ENCODE measurements around the gene ASRGL1.

The ASRGL1 gene

GRCh38 chr11:62345861-62346260 is 8.6 kb downstream of the ASRGL1 start:
- no peak overlapping the region for H2BK5ac ChIP-seq (ENCODE audit: low read depth, low read length, poor library complexity, severe bottlenecking)
- no peak overlapping the region for H3K23ac ChIP-seq (ENCODE audit: low read length in 2 of 2)
- no peaks in the 10 kb centered on the region for H3K36me3 ChIP-seq (ENCODE audit: control insufficient read depth in 1 of 2, insufficient read depth in 2 of 2, low read depth in 1 of 2, low read length in 2 of 2)
- no peak overlapping the region for H2AFZ ChIP-seq (ENCODE audit: low read depth, low read length)
- no peak overlapping the region for H2AK5ac ChIP-seq (ENCODE audit: low read length, severe bottlenecking)
- H2BK12ac ChIP-seq (ENCODE audit: low read length in 2 of 2), result no peak overlapping the region
- H3K9ac ChIP-seq (ENCODE audit: low read length), result no peak overlapping the region
- no peak overlapping the region for H3K4me3 ChIP-seq (ENCODE audit: insufficient read depth in 1 of 2, low read depth in 1 of 2, low read length in 2 of 2)
- no peak for DNase-seq
- no peak overlapping the region for H3K18ac ChIP-seq (ENCODE audit: low read depth in 1 of 2, low read length in 2 of 2)
- no peaks in the 10 kb centered on the region for H3K9me3 ChIP-seq (ENCODE audit: control insufficient read depth, low read length)
- no peak overlapping the region for H3K4me2 ChIP-seq (ENCODE audit: low read length, poor library complexity, severe bottlenecking)
- H2BK15ac ChIP-seq (ENCODE audit: low read depth, poor library complexity, severe bottlenecking), result no peak overlapping the region
- WGBS, result 83% methylated on average over 4 of the region's 6 CpGs
- no peaks in the 10 kb centered on the region for H3K79me1 ChIP-seq (replicated peaks; ENCODE audit: low read length, poor library complexity, severe bottlenecking)
- H3K4ac ChIP-seq (ENCODE audit: low read depth in 1 of 2, low read length in 2 of 2), result no peak overlapping the region
- no peak overlapping the region for H3K14ac ChIP-seq (ENCODE audit: low read length in 2 of 2)
- H4K8ac ChIP-seq (ENCODE audit: low read length), result no peak overlapping the region
- H4K91ac ChIP-seq (ENCODE audit: low read length), result no peak overlapping the region
- no peak overlapping the region for H2BK120ac ChIP-seq (ENCODE audit: low read depth, low read length)
- no peak overlapping the region for H3K27ac ChIP-seq (ENCODE audit: low read length, poor library complexity, severe bottlenecking)
- H3K27me3 ChIP-seq (ENCODE audit: control insufficient read depth in 1 of 2, insufficient read depth in 1 of 2, low read length in 2 of 2), result peaks cover 0 to 14% of the 10 kb centered on the region in 2 experiments
- H3K4me1 ChIP-seq (ENCODE audit: control insufficient read depth, insufficient read depth, low read depth, low read length), result no peaks in the 10 kb centered on the region

- Histone ChIP-seq H2BK120ac (ENCODE audit: low read depth, low read length) (no peak overlapping the region), H3K4me3 (ENCODE audit: insufficient read depth in 1 of 2, low read depth in 1 of 2, low read length in 2 of 2) (no peak overlapping the region), H3K36me3 (ENCODE audit: control insufficient read depth in 1 of 2, insufficient read depth in 2 of 2, low read depth in 1 of 2, low read length in 2 of 2) (no peaks in the 10 kb centered on the region), H3K9ac (ENCODE audit: low read length) (no peak overlapping the region), H3K4me2 (ENCODE audit: low read length, poor library complexity, severe bottlenecking) (no peak overlapping the region), H3K18ac (ENCODE audit: low read depth in 1 of 2, low read length in 2 of 2) (no peak overlapping the region), H4K91ac (ENCODE audit: low read length) (no peak overlapping the region), H2BK12ac (ENCODE audit: low read length in 2 of 2) (no peak overlapping the region), H2AFZ (ENCODE audit: low read depth, low read length) (no peak overlapping the region), H3K4me1 (ENCODE audit: control insufficient read depth, insufficient read depth, low read depth, low read length) (no peaks in the 10 kb centered on the region), H3K9me3 (ENCODE audit: control insufficient read depth, low read length) (no peaks in the 10 kb centered on the region), H2BK5ac (ENCODE audit: low read depth, low read length, poor library complexity, severe bottlenecking) (no peak overlapping the region), H3K14ac (ENCODE audit: low read length in 2 of 2) (no peak overlapping the region), H3K4ac (ENCODE audit: low read depth in 1 of 2, low read length in 2 of 2) (no peak overlapping the region), H3K27ac (ENCODE audit: low read length, poor library complexity, severe bottlenecking) (no peak overlapping the region), H2BK15ac (ENCODE audit: low read depth, poor library complexity, severe bottlenecking) (no peak overlapping the region), H3K79me1 (replicated peaks; ENCODE audit: low read length, poor library complexity, severe bottlenecking) (no peaks in the 10 kb centered on the region), H4K8ac (ENCODE audit: low read length) (no peak overlapping the region), H3K27me3 (ENCODE audit: control insufficient read depth in 1 of 2, insufficient read depth in 1 of 2, low read length in 2 of 2) (peaks cover 0 to 10% of the 10 kb centered on the region in 2 experiments), H2AK5ac (ENCODE audit: low read length, severe bottlenecking) (no peak overlapping the region), H3K23ac (ENCODE audit: low read length in 2 of 2) (no peak overlapping the region)
- DNase-seq, result no peak
- 83% methylated on average over 7 of the region's 9 CpGs for WGBS
Measured at GRCh38 chr11:62352355-62353336, 15.4 kb downstream of the ASRGL1 start.

- no peak overlapping the region for H3K9ac ChIP-seq (ENCODE audit: low read length)
- no peak overlapping the region for H3K18ac ChIP-seq (ENCODE audit: low read depth in 1 of 2, low read length in 2 of 2)
- no peak overlapping the region for H3K4ac ChIP-seq (ENCODE audit: low read depth in 1 of 2, low read length in 2 of 2)
- no peak overlapping the region for H2BK12ac ChIP-seq (ENCODE audit: low read length in 2 of 2)
- H3K27me3 ChIP-seq (ENCODE audit: control insufficient read depth in 1 of 2, insufficient read depth in 1 of 2, low read length in 2 of 2), result peaks cover 0 to 7% of the 10 kb centered on the region in 2 experiments
- H3K14ac ChIP-seq (ENCODE audit: low read length in 2 of 2), result no peak overlapping the region
- H2AFZ ChIP-seq (ENCODE audit: low read depth, low read length), result no peak overlapping the region
- WGBS, result no CpG with 5 or more reads among the region's 1 CpG
- no peaks in the 10 kb centered on the region for H3K36me3 ChIP-seq (ENCODE audit: control insufficient read depth in 1 of 2, insufficient read depth in 2 of 2, low read depth in 1 of 2, low read length in 2 of 2)
- H3K9me3 ChIP-seq (ENCODE audit: control insufficient read depth, low read length), result no peaks in the 10 kb centered on the region
- no peak overlapping the region for H2BK15ac ChIP-seq (ENCODE audit: low read depth, poor library complexity, severe bottlenecking)
- no peak overlapping the region for H4K8ac ChIP-seq (ENCODE audit: low read length)
- no peak overlapping the region for H2BK5ac ChIP-seq (ENCODE audit: low read depth, low read length, poor library complexity, severe bottlenecking)
- no peaks in the 10 kb centered on the region for H3K4me1 ChIP-seq (ENCODE audit: control insufficient read depth, insufficient read depth, low read depth, low read length)
- H3K79me1 ChIP-seq (replicated peaks; ENCODE audit: low read length, poor library complexity, severe bottlenecking), result no peaks in the 10 kb centered on the region
- no peak overlapping the region for H3K4me3 ChIP-seq (ENCODE audit: insufficient read depth in 1 of 2, low read depth in 1 of 2, low read length in 2 of 2)
- no peak overlapping the region for H2BK120ac ChIP-seq (ENCODE audit: low read depth, low read length)
- no peak for DNase-seq
- H2AK5ac ChIP-seq (ENCODE audit: low read length, severe bottlenecking), result no peak overlapping the region
- no peak overlapping the region for H4K91ac ChIP-seq (ENCODE audit: low read length)
- H3K23ac ChIP-seq (ENCODE audit: low read length in 2 of 2), result no peak overlapping the region
- H3K27ac ChIP-seq (ENCODE audit: low read length, poor library complexity, severe bottlenecking), result no peak overlapping the region
- no peak overlapping the region for H3K4me2 ChIP-seq (ENCODE audit: low read length, poor library complexity, severe bottlenecking)
Measured at GRCh38 chr11:62353841-62354240, 16.6 kb downstream of the ASRGL1 start.

GRCh38 chr11:62358273-62358672 is 21.0 kb downstream of the ASRGL1 start:
- no peak overlapping the region for H3K4me3 ChIP-seq (ENCODE audit: insufficient read depth in 1 of 2, low read depth in 1 of 2, low read length in 2 of 2)
- WGBS, result 89% methylated on average over 7 of the region's 7 CpGs
- peaks cover 0 to 7% of the 10 kb centered on the region in 2 experiments for H3K27me3 ChIP-seq (ENCODE audit: control insufficient read depth in 1 of 2, insufficient read depth in 1 of 2, low read length in 2 of 2)
- H3K14ac ChIP-seq (ENCODE audit: low read length in 2 of 2), result no peak overlapping the region
- no peak overlapping the region for H2BK15ac ChIP-seq (ENCODE audit: low read depth, poor library complexity, severe bottlenecking)
- no peak overlapping the region for H3K27ac ChIP-seq (ENCODE audit: low read length, poor library complexity, severe bottlenecking)
- H3K23ac ChIP-seq (ENCODE audit: low read length in 2 of 2), result no peak overlapping the region
- H3K4me2 ChIP-seq (ENCODE audit: low read length, poor library complexity, severe bottlenecking), result no peak overlapping the region
- H2AFZ ChIP-seq (ENCODE audit: low read depth, low read length), result no peak overlapping the region
- H2BK120ac ChIP-seq (ENCODE audit: low read depth, low read length), result no peak overlapping the region
- no peaks in the 10 kb centered on the region for H3K4me1 ChIP-seq (ENCODE audit: control insufficient read depth, insufficient read depth, low read depth, low read length)
- no peak overlapping the region for H3K18ac ChIP-seq (ENCODE audit: low read depth in 1 of 2, low read length in 2 of 2)
- H4K8ac ChIP-seq (ENCODE audit: low read length), result no peak overlapping the region
- DNase-seq, result no peak
- no peak overlapping the region for H2BK5ac ChIP-seq (ENCODE audit: low read depth, low read length, poor library complexity, severe bottlenecking)
- H4K91ac ChIP-seq (ENCODE audit: low read length), result no peak overlapping the region
- no peaks in the 10 kb centered on the region for H3K9me3 ChIP-seq (ENCODE audit: control insufficient read depth, low read length)
- no peaks in the 10 kb centered on the region for H3K36me3 ChIP-seq (ENCODE audit: control insufficient read depth in 1 of 2, insufficient read depth in 2 of 2, low read depth in 1 of 2, low read length in 2 of 2)
- H3K79me1 ChIP-seq (replicated peaks; ENCODE audit: low read length, poor library complexity, severe bottlenecking), result no peaks in the 10 kb centered on the region
- H2AK5ac ChIP-seq (ENCODE audit: low read length, severe bottlenecking), result no peak overlapping the region
- no peak overlapping the region for H3K4ac ChIP-seq (ENCODE audit: low read depth in 1 of 2, low read length in 2 of 2)
- H2BK12ac ChIP-seq (ENCODE audit: low read length in 2 of 2), result no peak overlapping the region
- no peak overlapping the region for H3K9ac ChIP-seq (ENCODE audit: low read length)

Data from mesenchymal stem cell (in vitro differentiated cells and primary cell).